ENCODE measurements around the gene HDHD5. TPM values are rescaled to one million over a fixed set of nuclear protein-coding genes. Genes with fewer than 3 reads are reported as not detected.

Gene HDHD5
- total and polyA plus RNA-seq, 4 donors: 13.2 to 46.1 (median 35.9) TPM

DNA sequence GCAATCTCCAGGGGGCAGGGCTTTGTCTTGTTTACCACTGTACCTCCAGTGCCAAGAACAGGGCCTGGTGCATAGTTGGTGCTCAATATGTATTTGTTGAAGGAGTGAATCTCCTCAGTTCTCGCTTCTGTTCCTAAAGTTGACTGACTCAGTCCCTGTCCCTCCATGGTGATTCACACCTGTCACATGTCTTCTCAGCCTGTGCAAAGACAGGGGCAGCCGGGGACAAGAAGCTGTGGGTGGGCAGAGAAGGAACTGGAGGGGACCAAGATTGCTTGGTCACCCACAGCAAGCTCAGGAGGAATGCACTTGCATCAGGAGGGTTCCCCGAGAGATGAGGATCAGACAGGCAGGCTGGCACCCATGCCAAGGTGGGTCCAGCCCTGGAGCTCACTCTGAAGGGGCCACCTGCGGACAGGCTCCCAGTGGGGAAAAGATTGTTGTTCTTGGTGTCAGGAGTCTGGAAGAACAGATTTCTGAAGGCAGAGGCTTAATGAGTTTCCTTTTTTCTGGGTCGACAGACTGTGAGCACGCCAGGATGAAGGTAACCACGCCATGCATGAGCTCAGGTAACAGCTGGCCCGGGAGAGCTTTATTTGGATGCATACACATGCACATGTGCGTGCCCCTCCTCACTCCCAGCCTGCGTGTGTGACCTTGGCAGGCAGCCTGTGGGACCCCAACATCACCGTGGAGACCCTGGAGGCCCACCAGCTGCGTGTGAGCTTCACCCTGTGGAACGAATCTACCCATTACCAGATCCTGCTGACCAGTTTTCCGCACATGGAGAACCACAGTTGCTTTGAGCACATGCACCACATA is 57.4 kb downstream of the HDHD5 start:
- Histone ChIP-seq H3K9me3 (ENCODE audit: control insufficient read depth in 4 of 4, low read length in 3 of 4) (no peaks in the 10 kb centered on the region), H3K27ac (ENCODE audit: low read depth in 1 of 2, low read length in 2 of 2) (no peak overlapping the region), H3K36me3 (ENCODE audit: control insufficient read depth in 4 of 4, insufficient read depth in 3 of 4, low read depth in 1 of 4, low read length in 3 of 4) (peaks cover 18 to 71% (median 51%) of the 10 kb centered on the region in 4 donors), H3K4me3 (ENCODE audit: low read depth in 1 of 3, low read length in 3 of 3) (no peak overlapping the region), H3K9ac (ENCODE audit: low read depth in 1 of 2, low read length in 2 of 2) (no peak overlapping the region), H3K27me3 (ENCODE audit: control insufficient read depth in 4 of 4, insufficient read depth in 4 of 4, low read length in 3 of 4) (no peaks in the 10 kb centered on the region), H3K4me1 (ENCODE audit: control insufficient read depth in 4 of 4, insufficient read depth in 4 of 4, low read length in 3 of 4) (no peaks in the 10 kb centered on the region)
- DNase-seq (ENCODE audit: low spot score): no peak
- 94% methylated on average over 14 of the region's 14 CpGs for WGBS
- TF ChIP-seq RXRA (IDR thresholded peaks at IDR 0.05): no peak
- TF ChIP-seq, protein P1, sequence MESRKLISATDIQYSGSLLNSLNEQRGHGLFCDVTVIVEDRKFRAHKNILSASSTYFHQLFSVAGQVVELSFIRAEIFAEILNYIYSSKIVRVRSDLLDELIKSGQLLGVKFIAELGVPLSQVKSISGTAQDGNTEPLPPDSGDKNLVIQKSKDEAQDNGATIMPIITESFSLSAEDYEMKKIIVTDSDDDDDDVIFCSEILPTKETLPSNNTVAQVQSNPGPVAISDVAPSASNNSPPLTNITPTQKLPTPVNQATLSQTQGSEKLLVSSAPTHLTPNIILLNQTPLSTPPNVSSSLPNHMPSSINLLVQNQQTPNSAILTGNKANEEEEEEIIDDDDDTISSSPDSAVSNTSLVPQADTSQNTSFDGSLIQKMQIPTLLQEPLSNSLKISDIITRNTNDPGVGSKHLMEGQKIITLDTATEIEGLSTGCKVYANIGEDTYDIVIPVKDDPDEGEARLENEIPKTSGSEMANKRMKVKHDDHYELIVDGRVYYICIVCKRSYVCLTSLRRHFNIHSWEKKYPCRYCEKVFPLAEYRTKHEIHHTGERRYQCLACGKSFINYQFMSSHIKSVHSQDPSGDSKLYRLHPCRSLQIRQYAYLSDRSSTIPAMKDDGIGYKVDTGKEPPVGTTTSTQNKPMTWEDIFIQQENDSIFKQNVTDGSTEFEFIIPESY (IDR thresholded peaks at IDR 0.05): no peak

GRCh38 chr22:17100621-17101020 is 58.5 kb downstream of the HDHD5 start:
- Histone ChIP-seq H3K4me3 (ENCODE audit: low read depth in 1 of 3, low read length in 3 of 3) (no peak overlapping the region), H3K27ac (ENCODE audit: low read depth in 1 of 2, low read length in 2 of 2) (no peak overlapping the region), H3K27me3 (ENCODE audit: control insufficient read depth in 4 of 4, insufficient read depth in 4 of 4, low read length in 3 of 4) (no peaks in the 10 kb centered on the region), H3K36me3 (ENCODE audit: control insufficient read depth in 4 of 4, insufficient read depth in 3 of 4, low read depth in 1 of 4, low read length in 3 of 4) (peaks cover 18 to 65% (median 46%) of the 10 kb centered on the region in 4 donors), H3K4me1 (ENCODE audit: control insufficient read depth in 4 of 4, insufficient read depth in 4 of 4, low read length in 3 of 4) (no peaks in the 10 kb centered on the region), H3K9ac (ENCODE audit: low read depth in 1 of 2, low read length in 2 of 2) (no peak overlapping the region), H3K9me3 (ENCODE audit: control insufficient read depth in 4 of 4, low read length in 3 of 4) (no peaks in the 10 kb centered on the region)
- TF ChIP-seq RAD21 (IDR thresholded peaks at IDR 0.05) (no peak), YY1 (IDR thresholded peaks at IDR 0.05) (no peak), FOXA1 (IDR thresholded peaks at IDR 0.05) (no peak)
- TF ChIP-seq, protein P1 (IDR thresholded peaks at IDR 0.05): no peak
- WGBS: 82% methylated on average over 6 of the region's 6 CpGs
- DNase-seq (ENCODE audit: low spot score): no peak

DNA sequence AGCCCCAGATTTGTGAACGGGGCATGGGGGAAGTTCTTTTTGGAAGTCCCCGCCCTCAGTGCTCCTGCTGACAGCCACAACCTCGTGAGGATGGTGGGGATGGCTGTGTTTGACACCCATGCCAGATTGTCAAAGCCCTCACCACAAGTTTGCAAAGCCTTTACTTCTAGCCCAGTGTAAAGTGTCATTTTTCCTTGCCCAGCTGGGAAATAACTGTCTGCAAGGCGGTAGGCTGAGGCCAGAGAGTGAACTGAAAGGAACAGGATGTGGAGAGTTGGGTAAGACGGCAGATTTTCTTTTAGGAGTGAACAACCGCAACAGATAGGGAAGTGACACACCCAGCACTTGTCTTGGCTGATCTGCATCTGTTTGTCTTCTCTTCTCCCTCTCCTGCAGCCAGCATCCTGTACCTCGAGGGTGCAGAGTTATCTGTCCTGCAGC is 60.7 kb downstream of the HDHD5 start:
- Histone ChIP-seq H3K9ac (ENCODE audit: low read depth in 1 of 2, low read length in 2 of 2) (no peak overlapping the region), H3K36me3 (ENCODE audit: control insufficient read depth in 4 of 4, insufficient read depth in 3 of 4, low read depth in 1 of 4, low read length in 3 of 4) (peaks cover 15 to 51% (median 36%) of the 10 kb centered on the region in 4 donors), H3K9me3 (ENCODE audit: control insufficient read depth in 4 of 4, low read length in 3 of 4) (no peaks in the 10 kb centered on the region), H3K27me3 (ENCODE audit: control insufficient read depth in 4 of 4, insufficient read depth in 4 of 4, low read length in 3 of 4) (no peaks in the 10 kb centered on the region), H3K27ac (ENCODE audit: low read depth in 1 of 2, low read length in 2 of 2) (no peak overlapping the region), H3K4me3 (ENCODE audit: low read depth in 1 of 3, low read length in 3 of 3) (no peak overlapping the region), H3K4me1 (ENCODE audit: control insufficient read depth in 4 of 4, insufficient read depth in 4 of 4, low read length in 3 of 4) (peaks cover 0 to 3% (median 0%) of the 10 kb centered on the region in 4 donors)
- 75% methylated on average over 7 of the region's 7 CpGs for WGBS
- no peak for DNase-seq (ENCODE audit: low spot score)
- no peak for TF ChIP-seq RXRA (IDR thresholded peaks at IDR 0.05)
- TF ChIP-seq NR2F2 (IDR thresholded peaks at IDR 0.05): no peak
- TF ChIP-seq, protein P1 (IDR thresholded peaks at IDR 0.05): no peak
- no peak for TF ChIP-seq YY1 (IDR thresholded peaks at IDR 0.05)
- TF ChIP-seq EGR1 (IDR thresholded peaks at IDR 0.05; ENCODE audit: low read depth in 2 of 2): no peak
- TF ChIP-seq ATF3 (IDR thresholded peaks at IDR 0.05): no peak
- no peak for TF ChIP-seq FOXA1 (IDR thresholded peaks at IDR 0.05)
- no peak for TF ChIP-seq JUND (IDR thresholded peaks at IDR 0.05)
- no peak for TF ChIP-seq TAF1 (conservative IDR thresholded peaks at IDR 0.05)
- TF ChIP-seq, protein P2, sequence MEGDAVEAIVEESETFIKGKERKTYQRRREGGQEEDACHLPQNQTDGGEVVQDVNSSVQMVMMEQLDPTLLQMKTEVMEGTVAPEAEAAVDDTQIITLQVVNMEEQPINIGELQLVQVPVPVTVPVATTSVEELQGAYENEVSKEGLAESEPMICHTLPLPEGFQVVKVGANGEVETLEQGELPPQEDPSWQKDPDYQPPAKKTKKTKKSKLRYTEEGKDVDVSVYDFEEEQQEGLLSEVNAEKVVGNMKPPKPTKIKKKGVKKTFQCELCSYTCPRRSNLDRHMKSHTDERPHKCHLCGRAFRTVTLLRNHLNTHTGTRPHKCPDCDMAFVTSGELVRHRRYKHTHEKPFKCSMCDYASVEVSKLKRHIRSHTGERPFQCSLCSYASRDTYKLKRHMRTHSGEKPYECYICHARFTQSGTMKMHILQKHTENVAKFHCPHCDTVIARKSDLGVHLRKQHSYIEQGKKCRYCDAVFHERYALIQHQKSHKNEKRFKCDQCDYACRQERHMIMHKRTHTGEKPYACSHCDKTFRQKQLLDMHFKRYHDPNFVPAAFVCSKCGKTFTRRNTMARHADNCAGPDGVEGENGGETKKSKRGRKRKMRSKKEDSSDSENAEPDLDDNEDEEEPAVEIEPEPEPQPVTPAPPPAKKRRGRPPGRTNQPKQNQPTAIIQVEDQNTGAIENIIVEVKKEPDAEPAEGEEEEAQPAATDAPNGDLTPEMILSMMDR (IDR thresholded peaks at IDR 0.05; ENCODE audit: low read depth, low read length, missing input control): no peak
- no peak for TF ChIP-seq FOXA2 (IDR thresholded peaks at IDR 0.05)
- TF ChIP-seq MAX (IDR thresholded peaks at IDR 0.05): no peak
- no peak for TF ChIP-seq HNF4A (conservative IDR thresholded peaks at IDR 0.05)
- TF ChIP-seq GABPA (IDR thresholded peaks at IDR 0.05 in 1 of 2, conservative IDR thresholded peaks at IDR 0.05 in 1 of 2): no peak
- no peak for TF ChIP-seq RAD21 (IDR thresholded peaks at IDR 0.05)
- no peak for TF ChIP-seq HNF4G (IDR thresholded peaks at IDR 0.05)
- no peak for TF ChIP-seq SP1 (IDR thresholded peaks at IDR 0.05)

Measured in liver (tissue), 9 donors.